DMS114 treated with DMSO at 0.1 percent for 48 hours (cell line): ENCODE results near the gene CLRN1.
"Not testable (repeated sequence)": the region's sequence is repeated elsewhere in the genome, so short reads cannot be mapped to it uniquely, and the experiment has no call there.

Experiments used
- DNase-seq: peaks from one replicate; lab custom pipeline; 2025; ENCODE audit not compliant: unreplicated experiment; lab: John Stamatoyannopoulos, UW

CLRN1 gene

DNA sequence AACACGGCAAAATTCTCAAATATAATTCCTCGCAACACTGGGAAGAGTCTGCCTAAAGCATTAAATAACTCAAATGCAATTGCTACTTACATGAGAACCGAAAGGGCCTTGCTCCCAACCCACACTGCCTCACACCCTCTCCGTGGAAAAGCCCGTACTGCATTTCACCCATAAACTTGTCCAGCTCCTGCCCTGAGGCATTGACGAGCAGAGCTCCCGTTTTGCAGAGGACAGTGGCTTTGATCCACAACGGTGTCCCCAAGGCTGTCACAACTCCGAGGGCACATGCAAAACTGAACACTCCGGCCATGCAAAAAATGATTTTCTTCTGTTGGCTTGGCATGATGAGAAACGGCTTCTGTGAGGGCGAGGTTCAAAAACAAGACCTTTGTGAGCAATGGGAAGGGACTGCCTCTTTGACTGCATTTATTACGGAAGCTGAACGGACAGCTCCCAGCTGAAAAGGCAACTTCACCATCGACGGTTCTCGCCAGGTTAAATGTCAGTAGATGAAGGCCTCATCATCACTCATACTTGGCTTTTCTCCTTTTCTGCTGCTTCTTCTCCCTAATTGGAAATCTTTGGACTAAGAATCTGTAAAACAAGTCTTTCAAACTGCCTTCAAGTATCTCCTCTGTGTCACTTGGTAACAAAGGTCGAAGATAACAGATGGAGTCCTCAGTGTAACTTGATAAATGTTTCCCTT is at the start of gene CLRN1:
Gene CLRN1, minus strand, starts transcription at position 362 of the 706 bp plus-strand sequence. Its CDS starts 19 bp downstream, at position 343.
- no peak for DNase-seq

GRCh38 chr3:151016478-151016795 is 43.9 kb upstream of the CLRN1 start:
- no peak for DNase-seq

- DNase-seq, result no peak
Measured at GRCh38 chr3:151015767-151016477, 43.4 kb upstream of the CLRN1 start.

DNA sequence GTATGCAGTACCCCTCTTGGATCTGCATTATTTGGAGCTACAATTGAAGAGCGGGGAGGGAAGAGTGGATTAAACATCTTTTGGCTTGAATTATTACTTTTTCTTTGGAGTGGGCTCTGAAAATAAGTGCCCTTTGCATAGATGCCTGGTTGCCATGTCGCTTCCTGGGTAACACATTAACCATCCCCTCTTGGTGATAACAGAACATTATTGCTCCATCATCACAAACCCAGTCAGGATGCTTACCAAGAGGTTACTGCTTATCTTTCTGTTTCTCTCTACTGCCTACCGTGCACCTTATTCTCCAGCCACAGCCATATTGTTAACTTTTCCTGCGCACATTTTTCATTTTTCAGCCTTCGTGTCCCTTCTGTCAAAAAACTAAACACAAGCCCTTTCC is 42.7 kb upstream of the CLRN1 start:
- DNase-seq, result no peak

DNA sequence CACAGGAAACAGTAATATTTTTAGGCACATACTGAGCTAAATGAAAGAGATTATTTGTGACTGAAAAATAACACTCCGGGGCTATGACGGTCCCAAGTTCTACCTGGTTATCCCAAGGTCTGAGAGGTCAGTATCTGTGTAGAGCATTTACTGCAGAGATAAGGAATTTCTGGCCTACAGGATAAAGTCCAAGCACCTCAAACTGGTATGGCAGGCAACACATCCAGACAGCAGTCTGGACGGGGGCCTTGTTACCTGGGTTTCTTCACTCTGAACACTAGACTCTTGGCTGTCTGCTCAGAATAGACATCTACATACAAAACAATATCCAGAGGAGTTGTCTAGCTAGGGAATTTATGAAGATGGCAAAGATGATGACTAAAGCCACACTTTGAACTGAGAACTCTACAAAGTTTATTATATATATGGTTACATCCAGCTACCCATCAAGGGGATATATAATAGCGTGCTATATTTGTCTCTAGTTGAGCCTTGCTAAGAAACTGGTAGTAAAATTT is 42.0 kb upstream of the CLRN1 start:
- no peak for DNase-seq

DNA sequence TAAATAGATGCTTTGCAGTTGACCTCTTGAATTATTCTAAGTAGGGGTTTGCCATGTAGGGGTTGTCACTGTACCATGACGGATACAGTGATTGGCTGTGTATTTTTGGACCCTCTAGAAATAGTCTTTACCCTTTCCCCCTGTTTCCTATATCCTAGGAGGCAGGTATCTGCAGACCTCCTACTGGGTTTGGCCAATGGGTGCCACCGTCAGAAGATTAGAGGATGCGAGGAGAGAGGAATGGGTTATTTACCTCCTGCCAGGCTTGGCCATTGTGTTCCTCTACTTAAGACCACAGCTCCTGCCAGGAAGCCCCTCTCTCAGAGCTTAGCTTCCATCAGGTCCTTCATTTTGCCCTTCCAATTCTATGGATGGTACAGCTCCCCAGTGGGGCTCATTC is 40.2 kb upstream of the CLRN1 start:
- no peak for DNase-seq

- DNase-seq, result no peak
Measured at GRCh38 chr3:151011427-151011826, 38.9 kb upstream of the CLRN1 start.

DNA sequence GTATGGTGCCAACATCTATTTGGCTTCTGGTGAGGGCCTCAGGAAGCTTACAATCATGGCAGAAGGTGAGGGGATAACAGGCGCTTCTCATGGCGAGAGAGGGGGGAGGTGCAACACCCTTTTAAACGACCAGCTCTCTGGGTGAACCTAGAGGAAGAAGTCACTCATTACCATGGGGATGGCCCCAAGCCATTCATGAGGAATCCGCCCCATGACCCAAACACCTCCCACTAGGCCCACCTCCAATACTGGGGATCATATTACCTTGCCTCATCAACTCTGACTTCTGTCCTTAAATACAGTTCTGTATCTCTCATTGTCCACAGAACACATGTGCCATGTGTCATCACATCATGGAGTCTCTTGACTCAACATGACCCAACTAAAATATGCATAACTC is 37.5 kb upstream of the CLRN1 start:
- no peak for DNase-seq

DNA sequence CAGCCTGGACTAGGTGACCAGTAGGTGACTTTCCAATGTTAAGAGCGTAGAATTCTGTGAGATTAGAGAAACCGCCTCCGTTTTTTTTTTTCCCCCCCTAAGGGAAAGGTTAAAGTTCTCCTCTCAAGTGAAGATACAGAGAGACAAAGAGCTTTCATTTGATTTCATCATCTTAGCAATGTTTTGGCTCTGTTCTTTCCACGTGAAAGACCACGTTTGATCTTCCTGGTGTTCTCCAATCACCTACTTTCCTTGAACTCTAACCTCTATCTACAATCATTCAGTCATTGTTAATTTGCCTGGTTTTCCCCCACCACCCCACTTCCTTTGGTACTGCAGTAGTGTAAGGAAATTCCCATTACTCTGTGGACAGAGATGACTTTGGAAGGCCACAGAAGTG is 36.9 kb upstream of the CLRN1 start:
- DNase-seq, result no peak

GRCh38 chr3:151008699-151009098 is 36.2 kb upstream of the CLRN1 start:
- peak; percentile 39 for DNase-seq

GRCh38 chr3:151003768-151004134 is 31.2 kb upstream of the CLRN1 start:
- DNase-seq, result no peak

DNA sequence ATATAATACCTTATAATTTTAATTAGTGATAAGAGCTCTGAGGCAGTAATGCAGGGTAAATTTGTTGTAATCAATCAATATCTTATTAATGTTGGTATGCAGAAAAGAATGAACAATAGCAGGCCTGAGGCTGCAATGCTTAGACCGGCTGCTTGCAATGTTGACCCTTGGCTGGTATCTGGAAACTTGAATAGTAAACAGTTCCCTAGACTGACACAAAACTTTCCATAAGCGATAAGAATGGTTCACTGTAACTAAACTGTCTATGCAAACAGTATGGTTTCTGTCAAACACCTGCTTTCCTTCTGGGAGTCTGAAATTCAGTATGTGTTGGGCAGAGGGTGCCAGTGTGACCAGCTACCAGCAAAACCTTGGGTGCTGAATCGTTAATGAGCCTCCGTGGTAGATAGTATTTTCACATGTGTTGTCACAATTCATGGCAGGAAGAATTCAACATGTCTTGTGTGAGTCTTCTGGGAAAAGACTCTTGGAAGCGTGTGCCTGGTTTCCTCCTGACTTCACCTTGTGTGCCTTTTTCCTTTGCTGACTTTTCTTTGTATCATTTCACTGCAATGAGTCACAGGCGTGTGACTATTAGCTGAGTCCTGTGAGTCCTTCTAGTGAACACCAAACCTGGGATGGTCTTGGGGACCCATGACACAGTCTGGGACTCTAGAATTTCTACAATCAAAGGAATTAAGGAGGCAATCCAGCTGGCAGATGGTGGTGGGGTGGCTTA is 30.7 kb upstream of the CLRN1 start:
- no peak for DNase-seq

GRCh38 chr3:151002003-151002981 is 29.8 kb upstream of the CLRN1 start:
- no peak for DNase-seq

DNA sequence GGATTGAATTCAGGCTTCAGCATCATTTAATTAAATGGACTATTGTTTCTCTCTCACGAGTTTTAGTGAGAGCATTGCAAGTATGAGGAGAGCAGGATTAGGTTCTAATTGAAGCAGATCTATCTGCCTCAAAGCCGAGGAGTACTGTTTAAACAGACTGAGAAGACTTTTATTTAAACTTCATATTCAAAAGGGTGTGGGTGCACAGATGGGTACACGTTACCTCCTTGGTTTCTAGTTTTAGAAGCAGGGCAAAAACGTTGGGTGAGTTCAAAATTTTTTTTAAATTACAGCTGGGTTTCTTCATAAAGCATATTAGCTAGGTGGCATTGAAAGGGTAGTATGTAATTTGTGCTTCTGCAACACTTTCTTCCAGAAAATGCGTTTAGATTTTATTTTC is 26.5 kb upstream of the CLRN1 start:
- no peak for DNase-seq

DNA sequence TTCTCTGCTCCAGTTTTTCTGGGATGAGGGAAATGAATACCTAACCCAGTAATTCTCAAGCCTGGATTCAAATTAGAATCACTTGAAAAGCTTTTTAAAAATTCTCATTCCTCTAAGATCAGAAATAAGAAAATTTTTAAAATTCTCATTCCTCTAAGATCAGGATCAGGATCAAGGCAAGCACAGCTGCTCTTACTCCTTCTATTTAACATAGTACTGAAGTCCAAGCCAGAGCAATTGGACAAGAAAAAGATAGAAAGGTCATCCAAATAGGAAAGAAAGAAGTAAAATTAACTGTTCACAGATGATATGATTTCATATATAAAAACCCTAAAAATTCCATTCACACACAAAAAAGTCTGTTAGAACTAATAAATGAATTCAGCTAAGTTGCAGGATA is 24.2 kb upstream of the CLRN1 start:
- DNase-seq, result no peak

GRCh38 chr3:150995510-150995909 is 23.0 kb upstream of the CLRN1 start:
- DNase-seq, result no peak

GRCh38 chr3:150989208-150989607 is 16.7 kb upstream of the CLRN1 start:
- no peak for DNase-seq

DNA sequence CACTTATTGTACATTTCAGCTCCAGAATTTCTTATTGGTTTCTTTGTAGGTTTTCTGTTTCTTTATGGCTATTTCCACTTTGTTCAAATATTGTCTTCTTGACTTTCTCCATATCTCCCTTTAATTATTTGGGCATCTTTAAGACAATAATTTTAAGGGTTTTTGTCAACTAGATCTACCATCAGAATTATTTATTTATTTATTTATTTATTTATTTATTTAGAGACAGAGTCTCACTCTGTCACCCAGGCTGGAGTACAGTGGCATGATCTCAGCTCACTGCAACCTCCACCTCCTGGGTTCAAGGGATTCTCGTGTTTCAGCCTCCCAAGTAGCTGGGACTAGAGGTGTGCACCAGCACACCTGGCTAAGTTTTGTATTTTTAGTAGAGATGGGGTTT is 15.9 kb upstream of the CLRN1 start:
- DNase-seq, result not testable (repeated sequence)

- no peak for DNase-seq
Measured at GRCh38 chr3:150985711-150986110, 13.2 kb upstream of the CLRN1 start.

DNA sequence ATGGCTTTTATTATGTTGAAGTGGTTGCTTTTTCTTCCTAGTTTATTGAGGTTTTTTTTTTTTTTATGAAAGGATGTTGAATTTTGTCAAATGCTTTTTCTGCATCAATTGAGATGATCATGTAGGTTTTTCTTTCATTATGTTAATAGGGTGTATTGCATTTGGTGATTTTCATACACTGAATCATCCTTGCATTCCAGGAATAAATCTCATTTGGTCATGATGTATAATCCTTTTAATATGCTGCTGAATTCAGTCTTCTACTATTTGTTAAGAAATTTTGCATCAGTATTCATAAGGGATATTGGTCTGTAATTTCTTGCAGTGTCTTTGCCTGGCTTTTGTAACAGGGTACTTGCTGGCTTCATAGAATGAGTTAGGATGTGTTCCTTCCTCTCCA is 11.5 kb upstream of the CLRN1 start:
- no peak for DNase-seq
